GM19328 (cell line): ENCODE measurements around the gene ABHD15.
A peak's percentile ranks its signal among the peaks of the same experiment; 100 is the strongest.

Experiments
- ATAC-seq: cut with Tn5 transposase; IDR thresholded peaks from one replicate; pipeline ENCODE4 v1.9.1; 2021; ENCODE audit warnings: mild to moderate bottlenecking, moderate library complexity; ENCODE audit not compliant: unreplicated experiment

The ABHD15 gene

DNA sequence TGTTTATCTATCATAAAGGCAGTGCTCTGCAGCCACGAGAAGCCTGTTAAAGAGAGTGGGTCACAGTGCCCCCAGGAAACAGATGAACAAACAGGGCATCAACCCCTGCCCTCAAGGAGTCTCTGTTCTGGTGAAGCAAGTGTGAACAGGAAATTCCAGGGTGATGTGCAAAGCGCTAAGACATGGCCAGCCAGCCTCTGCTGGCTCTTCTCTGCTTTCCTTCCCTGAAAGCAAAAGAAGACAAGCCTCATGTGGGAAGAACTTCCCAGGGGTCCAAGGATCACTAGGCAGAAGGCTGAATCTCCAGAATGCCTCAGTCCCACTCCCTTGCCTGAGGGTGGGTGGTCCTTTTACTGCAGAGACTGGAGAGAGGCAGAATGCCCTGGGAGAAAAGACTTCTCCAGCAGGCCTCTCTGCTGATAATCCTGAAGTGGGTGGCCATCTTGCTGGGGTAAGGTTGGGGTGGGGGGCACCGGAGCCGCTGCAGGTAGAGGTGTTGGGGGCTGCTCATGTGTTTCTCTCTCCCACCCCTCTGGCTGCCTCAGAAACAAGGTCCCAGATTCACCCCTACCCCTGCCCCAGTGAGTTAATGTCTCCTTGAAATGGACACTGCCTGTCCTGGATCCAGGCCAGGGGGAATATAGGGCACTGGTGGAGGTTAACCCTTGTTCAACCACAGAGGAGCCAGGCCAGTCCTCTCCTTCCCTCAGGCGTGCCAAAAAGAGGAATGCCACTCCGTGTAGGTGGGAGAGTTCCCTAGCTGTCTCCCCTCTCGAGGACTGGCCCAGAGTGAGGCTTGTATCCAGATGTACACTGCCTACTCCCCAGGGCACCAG is 28.5 kb upstream of the ABHD15 start:
- no peak for ATAC-seq

DNA sequence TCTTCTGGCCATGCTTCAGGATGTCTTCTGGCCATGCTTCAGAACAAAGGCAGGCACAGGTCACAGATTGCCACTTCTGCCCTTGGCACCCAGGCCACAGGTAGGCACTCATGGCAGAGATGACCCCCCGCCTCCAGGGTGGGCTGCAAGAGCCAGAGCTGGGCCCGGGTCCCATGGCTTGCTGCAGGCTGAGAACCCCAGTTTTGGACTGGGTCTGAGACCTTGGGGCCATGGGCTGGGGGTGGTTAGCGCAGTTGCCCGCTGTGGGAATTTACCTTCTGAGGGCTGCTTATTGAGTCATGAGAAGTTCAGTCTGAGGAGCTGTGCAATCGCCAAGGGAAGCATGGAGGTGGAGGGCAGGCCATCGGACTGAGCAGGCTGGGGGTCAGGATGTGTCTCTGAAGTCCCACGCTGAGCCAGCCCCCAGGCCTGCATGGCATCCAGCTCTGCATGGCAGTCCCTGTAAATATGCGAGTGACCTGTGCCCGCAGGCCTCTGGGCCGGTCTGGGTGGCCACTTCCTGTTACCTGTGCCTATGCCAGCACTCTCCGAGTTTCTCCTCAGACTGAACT is 27.8 kb upstream of the ABHD15 start:
- no peak for ATAC-seq

DNA sequence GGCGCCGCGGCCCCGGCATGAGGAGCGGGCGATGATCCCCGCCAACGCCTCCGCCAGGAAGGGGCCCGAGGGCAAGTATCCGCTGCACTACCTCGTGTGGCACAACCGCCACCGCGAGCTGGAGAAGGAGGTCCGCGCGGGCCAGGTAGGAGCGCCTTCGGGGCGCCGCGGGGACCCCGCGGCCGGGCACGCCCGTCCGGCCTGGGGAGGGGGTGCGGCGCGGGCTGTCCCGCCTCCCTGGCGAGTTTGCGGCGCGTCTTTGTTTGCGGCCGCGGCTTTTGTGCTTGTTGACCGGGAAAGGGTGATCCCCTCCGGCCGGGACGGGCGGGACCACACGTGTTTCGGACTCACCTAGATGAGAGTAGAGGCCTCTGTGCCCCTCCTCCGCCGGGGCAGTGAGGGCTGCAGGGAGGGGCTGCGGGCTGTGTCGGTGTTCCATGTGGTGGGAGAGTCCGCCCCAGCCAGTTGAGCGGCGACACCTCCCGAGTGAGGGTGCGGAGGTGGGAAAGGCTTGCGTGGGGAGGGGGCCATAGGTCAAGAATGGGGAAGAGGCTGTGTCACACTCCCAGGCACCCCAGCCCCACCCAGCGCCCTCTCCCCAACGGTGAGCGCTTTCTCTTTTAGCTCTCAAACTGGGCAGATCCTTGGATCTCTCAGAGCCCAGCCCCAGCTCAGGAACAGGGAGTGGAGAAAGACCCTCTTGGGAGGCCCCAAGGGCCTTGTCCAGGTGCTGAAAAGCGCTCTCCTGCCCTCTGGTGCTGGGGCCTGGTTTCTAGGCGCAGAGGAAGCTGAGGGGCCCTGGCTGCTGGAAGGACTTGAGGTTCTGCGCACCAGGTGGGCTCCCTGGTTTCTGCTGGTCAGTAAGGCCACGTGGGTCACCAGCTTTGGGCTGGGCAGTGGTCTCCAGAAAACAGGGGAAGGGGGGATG is 27.0 kb upstream of the ABHD15 start:
- no peak for ATAC-seq

- no peak for ATAC-seq
Measured at GRCh38 chr17:29592850-29593551, 26.2 kb upstream of the ABHD15 start, which contains the start of gene ANKRD13B. ANKRD13B (plus strand) TSS chr17:29593132; CDS start chr17:29593622, 490 bp downstream.

GRCh38 chr17:29591737-29592608 is 25.1 kb upstream of the ABHD15 start:
- ATAC-seq = no peak

GRCh38 chr17:29591146-29591736 is 24.4 kb upstream of the ABHD15 start:
- ATAC-seq = no peak

DNA sequence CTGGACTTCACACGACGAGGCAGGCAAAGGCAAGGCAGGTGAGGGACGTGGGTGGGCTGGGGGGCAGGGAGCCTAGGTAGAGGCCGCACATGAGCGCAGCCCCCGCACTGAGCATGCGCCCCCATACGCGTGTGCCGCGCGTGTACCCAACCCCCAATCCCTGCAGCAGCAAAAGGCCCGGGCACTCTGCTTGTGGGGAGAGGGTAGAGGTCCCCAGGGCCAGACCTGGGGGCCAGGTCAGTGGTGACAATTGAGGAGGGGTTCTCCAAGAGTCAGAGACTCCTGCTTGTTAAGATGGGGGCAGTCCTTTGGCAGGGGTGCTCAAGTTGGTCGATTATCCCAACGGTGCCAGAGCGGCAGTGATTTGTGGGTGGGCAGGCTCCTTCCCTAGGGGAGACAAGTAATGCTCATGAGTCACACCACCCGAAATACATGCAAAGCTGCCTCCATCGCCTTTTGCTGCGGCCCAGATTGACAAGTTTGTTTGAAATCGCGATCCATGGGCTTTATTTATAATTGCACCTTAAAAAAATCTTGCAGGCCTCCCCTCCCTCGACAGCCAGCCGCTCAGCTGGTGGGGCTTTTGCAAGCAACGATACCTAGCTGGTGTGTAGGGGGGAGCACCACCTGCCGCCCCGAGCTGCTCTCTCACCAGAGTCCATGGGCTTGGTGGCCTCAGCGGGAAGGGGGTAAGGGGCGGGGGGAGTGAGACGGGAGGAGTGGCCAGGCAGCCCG is 23.7 kb upstream of the ABHD15 start:
- no peak for ATAC-seq

DNA sequence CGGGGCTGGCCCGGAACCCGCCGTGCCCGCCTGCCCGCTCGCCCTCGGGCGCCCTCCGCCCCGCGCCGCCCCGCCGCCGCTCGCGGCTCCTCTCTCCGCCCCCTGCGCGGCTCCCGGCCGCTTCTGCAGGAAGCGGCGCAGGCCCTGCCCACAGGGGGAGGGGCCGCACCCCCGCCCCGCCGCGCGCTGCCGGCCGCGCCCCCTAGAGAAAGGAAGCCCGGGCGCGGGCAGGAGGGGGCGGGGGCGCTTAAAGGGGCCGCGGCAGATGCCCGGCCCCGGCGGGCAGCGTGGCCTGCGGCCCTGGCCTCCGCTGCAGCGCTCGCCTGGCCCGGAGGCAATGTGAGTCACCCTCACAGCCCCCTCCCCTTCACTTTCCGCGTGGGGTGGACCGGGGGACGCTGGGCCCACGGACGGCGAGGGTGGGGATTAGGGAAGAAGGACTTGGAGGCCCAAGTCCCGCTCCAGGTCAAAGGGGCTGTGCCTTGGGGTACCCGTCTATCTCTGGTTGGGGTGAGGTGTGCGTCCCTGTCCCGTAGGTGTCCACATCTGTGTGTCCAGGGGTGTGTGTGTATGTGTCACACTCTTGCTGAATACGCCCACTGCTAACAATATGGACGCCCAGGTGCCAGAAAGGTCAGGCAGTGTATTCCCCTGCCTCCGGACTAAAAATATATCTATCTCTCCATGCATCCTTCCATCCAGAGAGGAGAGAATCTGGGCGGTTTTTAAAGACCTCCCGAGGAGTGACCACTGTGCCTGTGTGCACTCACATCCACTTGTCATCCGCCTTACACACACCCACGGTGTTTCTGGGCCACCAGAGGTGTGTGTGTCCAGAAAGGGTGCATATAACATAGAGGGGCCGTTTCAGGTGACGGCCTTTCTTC is 22.9 kb upstream of the ABHD15 start, which contains the start of gene GIT1:
GIT1 (minus strand) TSS at position 125 of the 887 bp plus-strand sequence. CDS start 270 bp downstream, outside the sequence.
- peak; percentile 54 for ATAC-seq

DNA sequence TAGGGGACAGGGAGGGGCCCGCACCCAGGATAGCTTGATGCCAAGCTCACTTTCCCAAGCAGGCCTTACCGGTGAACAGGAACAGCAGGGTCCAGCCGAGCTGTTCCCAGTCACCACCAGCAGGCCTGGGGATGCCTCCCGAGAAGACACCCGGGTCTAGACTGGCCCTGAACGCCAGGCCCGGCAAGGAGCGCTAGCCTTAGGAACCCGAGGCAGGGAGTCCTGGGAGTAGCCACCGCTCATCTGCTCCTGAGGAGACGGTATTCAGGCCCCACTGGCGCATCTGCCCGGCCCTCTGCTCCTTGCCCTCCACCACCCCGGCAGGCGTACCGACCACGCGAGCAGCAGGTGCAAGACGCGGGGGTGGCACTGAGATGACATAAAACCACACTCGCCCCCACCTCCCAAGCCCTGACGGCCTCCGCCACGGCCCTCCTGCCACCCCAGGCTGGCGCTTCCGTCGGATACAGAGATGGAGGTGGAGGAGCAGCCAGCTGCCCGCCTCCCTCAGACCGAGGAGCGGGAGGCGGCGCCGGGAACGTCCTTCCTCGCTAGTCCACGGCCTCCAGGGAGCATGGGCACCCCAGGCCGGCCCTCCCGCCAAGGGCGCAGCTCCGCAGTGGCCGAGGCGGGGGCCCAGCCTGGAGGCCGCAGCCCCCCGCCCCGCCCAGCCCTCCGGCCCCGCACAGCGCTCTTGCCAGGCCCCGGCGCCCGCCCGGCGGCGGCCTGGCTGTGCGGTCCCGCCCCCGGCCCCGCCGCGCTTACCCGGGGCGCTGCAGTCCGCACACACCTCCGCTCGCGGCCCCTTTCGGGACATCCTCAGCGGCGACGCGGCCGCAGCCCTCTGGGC is 21.9 kb upstream of the ABHD15 start:
- no peak for ATAC-seq

DNA sequence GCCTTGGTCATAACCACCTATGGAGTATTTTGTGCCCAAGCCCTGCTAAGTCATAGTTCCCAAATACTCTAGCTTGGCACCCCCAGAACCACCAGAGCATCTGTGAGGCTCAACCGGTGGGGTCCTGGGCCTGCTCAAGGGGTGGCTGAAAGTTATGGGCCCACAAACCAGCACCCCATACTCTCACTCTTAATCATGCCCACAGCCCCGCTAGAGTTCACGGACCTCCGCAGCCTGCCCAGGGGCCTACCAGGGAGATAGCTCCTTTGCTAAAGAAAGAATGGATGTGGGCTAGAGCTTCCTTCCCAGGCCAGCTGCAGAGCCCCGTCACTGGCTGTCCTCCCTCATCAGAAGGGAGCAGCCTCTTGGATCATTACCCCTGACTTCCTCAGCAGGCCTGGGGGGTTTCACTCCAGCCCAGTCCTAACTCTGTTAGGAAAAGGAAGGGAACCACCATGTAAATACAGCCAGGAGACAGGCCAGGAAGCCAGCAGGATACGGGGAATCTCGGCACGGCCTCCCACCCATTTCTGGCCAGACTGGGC is 21.3 kb upstream of the ABHD15 start:
- no peak for ATAC-seq

DNA sequence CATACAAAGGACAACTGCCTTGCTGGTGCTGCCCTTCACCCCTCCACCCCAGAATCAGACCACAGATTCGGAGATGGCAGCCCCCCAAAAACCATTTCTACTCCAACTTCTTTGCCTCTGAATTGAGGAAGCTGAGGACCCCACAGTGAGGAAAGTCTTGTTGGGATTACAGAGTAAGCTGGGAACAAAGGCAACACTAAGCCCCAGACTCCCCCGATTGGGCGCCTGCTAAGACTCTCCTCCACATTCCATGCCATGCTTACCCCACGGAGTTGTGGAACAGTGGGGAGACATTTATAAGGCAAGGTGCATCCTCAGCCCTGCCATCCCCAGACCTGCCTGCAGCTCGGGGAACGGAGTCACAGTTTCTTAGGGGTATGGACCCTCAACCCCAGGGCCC is 20.8 kb upstream of the ABHD15 start:
- ATAC-seq = no peak

DNA sequence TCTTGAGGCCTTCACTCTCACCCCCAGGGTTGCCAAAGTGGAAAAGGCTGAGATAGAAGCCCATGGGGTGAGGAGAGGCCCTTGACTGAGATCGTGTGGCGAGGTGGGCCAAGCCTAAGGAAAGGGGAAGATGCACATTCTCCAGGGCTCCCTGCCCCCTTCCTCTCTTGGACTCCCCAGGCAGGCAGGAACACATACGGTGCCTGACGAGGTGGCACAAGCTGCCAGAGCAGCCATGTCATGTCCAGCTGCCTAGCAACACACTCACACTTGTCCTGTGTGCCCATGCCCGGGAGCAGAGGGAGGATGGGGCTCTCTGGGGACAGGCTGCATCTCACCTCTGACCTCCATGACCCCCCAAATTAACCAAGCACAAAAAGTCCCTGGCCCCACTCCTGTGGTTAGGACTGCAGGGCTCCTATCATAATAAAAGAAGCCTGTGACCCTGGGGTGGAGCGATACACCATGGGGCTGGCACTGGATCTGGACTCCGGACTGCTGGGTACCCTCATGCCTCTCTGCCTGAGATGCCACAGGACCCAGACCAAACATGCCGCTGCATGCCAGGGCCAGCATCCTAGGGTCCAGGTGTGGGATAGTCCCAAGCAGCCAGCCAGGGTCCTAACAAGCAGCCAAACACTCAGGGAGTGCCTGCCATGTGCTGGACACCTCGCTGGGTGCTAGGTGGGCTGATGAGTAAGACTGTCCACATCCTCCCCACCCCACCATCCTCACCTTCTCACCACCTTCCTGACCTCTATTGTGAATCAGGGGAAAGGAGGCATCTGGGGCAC is 20.0 kb upstream of the ABHD15 start:
- no peak for ATAC-seq

GRCh38 chr17:29585080-29585751 is 18.4 kb upstream of the ABHD15 start:
- ATAC-seq = no peak

DNA sequence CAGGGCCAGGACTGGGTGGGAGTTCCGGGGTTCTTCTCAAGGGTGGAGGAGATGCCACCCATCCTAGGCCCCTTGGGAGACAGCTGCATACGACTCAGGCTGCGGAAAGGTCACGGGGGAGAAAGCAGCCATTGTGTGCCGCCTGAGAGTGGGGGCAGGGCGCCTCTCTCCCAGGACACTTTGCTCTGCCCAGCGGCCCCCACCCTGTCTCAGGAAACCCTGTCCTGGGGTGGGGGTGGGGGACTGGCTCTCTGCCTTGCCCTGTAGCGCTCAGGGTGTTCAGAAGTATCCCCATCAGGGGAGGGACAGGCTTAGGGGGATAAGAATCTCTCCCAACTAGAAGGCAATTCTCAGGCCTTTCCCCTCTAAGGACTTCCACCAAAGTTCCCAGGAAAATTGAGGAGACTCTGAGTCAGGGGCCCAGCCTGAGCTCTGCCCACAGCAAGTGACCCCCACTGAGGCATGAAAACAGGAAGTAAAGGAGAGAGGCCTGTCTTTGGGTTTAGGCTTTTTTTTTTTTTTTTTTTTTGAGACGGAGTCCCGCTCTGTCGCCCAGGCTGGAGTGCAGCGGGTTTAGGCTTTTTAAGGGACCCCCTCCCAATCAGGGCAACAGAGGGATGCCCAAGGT is 17.7 kb upstream of the ABHD15 start:
- ATAC-seq = no peak
